Hepatocyte (in vitro differentiated cells): ENCODE measurements around the gene GABBR2. TPM values are rescaled to one million over a fixed set of nuclear protein-coding genes. Genes with fewer than 3 reads are reported as not detected.

Experiments used
- DNase-seq: peaks from one replicate; pipeline ENCODE4 v3.0.0-alpha.2; 2016; ENCODE audit warnings: low spot score
- H2AFZ ChIP-seq: fragments of 200-600 bp; sonication (generic); 2 replicates; pipeline ENCODE4 v1.6.0; 2016; ENCODE audit warnings: antibody characterized with exemption, mild to moderate bottlenecking
- H3K27ac ChIP-seq: fragments of 200-600 bp; sonication (generic); 2 replicates; pipeline ENCODE4 v1.5.1; 2016; ENCODE audit warnings: mild to moderate bottlenecking
- H3K27me3 ChIP-seq: fragments of 200-600 bp; sonication (generic); 2 replicates; pipeline ENCODE4 v1.6.1; 2016
- H3K36me3 ChIP-seq: fragments of 200-600 bp; sonication (generic); replicated peaks from 2 replicates; pipeline ENCODE4 v1.5.1; 2016; ENCODE audit warnings: low read depth; ENCODE audit not compliant: insufficient read depth
- H3K4me1 ChIP-seq: fragments of 200-600 bp; sonication (generic); 2 replicates; pipeline ENCODE4 v1.5.1; 2016; ENCODE audit warnings: mild to moderate bottlenecking, moderate library complexity; ENCODE audit not compliant: insufficient read depth
- H3K4me2 ChIP-seq: fragments of 200-600 bp; sonication (generic); 2 replicates; pipeline ENCODE4 v1.6.0; 2016
- H3K4me3 ChIP-seq: fragments of 200-600 bp; sonication (generic); 2 replicates; pipeline ENCODE4 v1.5.1; 2016; ENCODE audit warnings: mild to moderate bottlenecking
- H3K79me2 ChIP-seq: fragments of 200-600 bp; sonication (generic); 2 replicates; pipeline ENCODE4 v1.6.0; 2017; ENCODE audit warnings: mild to moderate bottlenecking
- H3K9me2 ChIP-seq: fragments of 200-600 bp; sonication (generic); replicated peaks from 2 replicates; pipeline ENCODE4 v1.6.0; 2017; ENCODE audit warnings: mild to moderate bottlenecking; ENCODE audit not compliant: insufficient read depth
- H3K9me3 ChIP-seq: fragments of 200-600 bp; sonication (generic); 2 replicates; pipeline ENCODE4 v1.5.1; 2016; ENCODE audit warnings: low read depth, mild to moderate bottlenecking
- H4K20me1 ChIP-seq: fragments of 200-600 bp; sonication (generic); 2 replicates; pipeline ENCODE4 v1.6.0; 2016; ENCODE audit warnings: mild to moderate bottlenecking; ENCODE audit not compliant: insufficient read depth, poor library complexity, severe bottlenecking
- CTCF ChIP-seq: fragments of 200-600 bp; sonication (generic); IDR thresholded peaks from 2 replicates; pipeline ENCODE4 v1.5.1; 2016; ENCODE audit warnings: antibody characterized with exemption, mild to moderate bottlenecking; ENCODE audit not compliant: poor library complexity
- EZH2 ChIP-seq: fragments of 200-600 bp; sonication (generic); IDR thresholded peaks from 2 replicates; pipeline ENCODE4 v1.6.1; 2016; ENCODE audit warnings: antibody characterized with exemption, mild to moderate bottlenecking, borderline replicate concordance
- EZH2phosphoT487 ChIP-seq: fragments of 200-600 bp; sonication (generic); IDR thresholded peaks from one replicate; pipeline ENCODE4 v1.6.1; 2018; ENCODE audit warnings: antibody characterized with exemption, mild to moderate bottlenecking, low read depth, moderate library complexity; ENCODE audit not compliant: unreplicated experiment, severe bottlenecking
- WGBS: methylation state at CpG from one replicate; pipeline ENCODE4 v1.1.6; 2016; ENCODE audit warnings: low lambda C conversion rate; ENCODE audit errors: missing lambda C conversion rate; 5-methylcytosine and 5-hydroxymethylcytosine counted together
- polyA plus RNA-seq: library from polyadenylated mRNA; unstranded; fragments of >200 nt; fragmentation: Nextera tagmentation; extraction: Ambion mirVana; gene quantifications from 2 replicates; pipeline ENCODE4 v1.2.1, GENCODE V29; 2016
- total RNA-seq: library from RNA; depleted of rRNA; stranded (reverse); fragments of >200 nt; gene quantifications from 2 replicates; pipeline ENCODE4 v1.2.3, GENCODE V29; 2014

Gene GABBR2
- total and polyA plus RNA-seq, 2 experiments from 2014 or later, result 0.20 to 0.28 TPM

- no peak overlapping the region for H3K4me2 ChIP-seq
- H3K27me3 ChIP-seq, result no peaks in the 10 kb centered on the region
- H2AFZ ChIP-seq, result no peak overlapping the region
- no peaks in the 10 kb centered on the region for H3K36me3 ChIP-seq
- H3K4me1 ChIP-seq, result no peaks in the 10 kb centered on the region
- 87% methylated on average over 4 of the region's 4 CpGs for WGBS
- no peak overlapping the region for H3K4me3 ChIP-seq
- H3K9me3 ChIP-seq, result no peaks in the 10 kb centered on the region
- H4K20me1 ChIP-seq, result no peaks in the 10 kb centered on the region
- TF ChIP-seq EZH2, result no peak
- no peak for TF ChIP-seq CTCF
- TF ChIP-seq EZH2phosphoT487, result no peak
- DNase-seq, result no peak
- H3K27ac ChIP-seq, result no peak overlapping the region
- H3K9me2 ChIP-seq, result no peaks in the 10 kb centered on the region
- H3K79me2 ChIP-seq, result no peaks in the 10 kb centered on the region
Measured at GRCh38 chr9:98485706-98486105, 223.0 kb downstream of the GABBR2 start.

- Histone ChIP-seq H2AFZ (no peak overlapping the region), H3K4me3 (no peak overlapping the region), H3K4me2 (no peak overlapping the region), H3K4me1 (no peaks in the 10 kb centered on the region), H3K36me3 (no peaks in the 10 kb centered on the region), H3K79me2 (no peaks in the 10 kb centered on the region), H3K9me3 (no peaks in the 10 kb centered on the region), H4K20me1 (no peaks in the 10 kb centered on the region), H3K27ac (no peak overlapping the region), H3K27me3 (no peaks in the 10 kb centered on the region), H3K9me2 (no peaks in the 10 kb centered on the region)
- DNase-seq, result no peak
- 51% methylated on average over 5 of the region's 5 CpGs for whole genome bisulfite sequencing
- no peak for TF ChIP-seq CTCF
- TF ChIP-seq EZH2, result no peak
- no peak for TF ChIP-seq EZH2phosphoT487
Measured at GRCh38 chr9:98484162-98484561, 224.6 kb downstream of the GABBR2 start.

GRCh38 chr9:98482226-98482625 lies 226.5 kb downstream of the GABBR2 start:
- no peak overlapping the region for H3K4me2 ChIP-seq
- H3K9me2 ChIP-seq, result no peaks in the 10 kb centered on the region
- H3K4me3 ChIP-seq, result no peak overlapping the region
- no peaks in the 10 kb centered on the region for H3K79me2 ChIP-seq
- no peaks in the 10 kb centered on the region for H4K20me1 ChIP-seq
- H3K36me3 ChIP-seq, result no peaks in the 10 kb centered on the region
- no peak for TF ChIP-seq CTCF
- no peak for TF ChIP-seq EZH2phosphoT487
- no peak for TF ChIP-seq EZH2
- DNase-seq, result no peak
- no peak overlapping the region for H3K27ac ChIP-seq
- no peaks in the 10 kb centered on the region for H3K27me3 ChIP-seq
- H2AFZ ChIP-seq, result no peak overlapping the region
- no peaks in the 10 kb centered on the region for H3K9me3 ChIP-seq
- no peaks in the 10 kb centered on the region for H3K4me1 ChIP-seq
- WGBS, result 82% methylated on average over 5 of the region's 5 CpGs

GRCh38 chr9:98481676-98482075 lies 227.1 kb downstream of the GABBR2 start:
- no peaks in the 10 kb centered on the region for H3K79me2 ChIP-seq
- H3K4me1 ChIP-seq, result no peaks in the 10 kb centered on the region
- H3K4me2 ChIP-seq, result no peak overlapping the region
- H2AFZ ChIP-seq, result no peak overlapping the region
- H3K4me3 ChIP-seq, result no peak overlapping the region
- no peaks in the 10 kb centered on the region for H3K9me2 ChIP-seq
- no peaks in the 10 kb centered on the region for H4K20me1 ChIP-seq
- TF ChIP-seq EZH2phosphoT487, result no peak
- TF ChIP-seq CTCF, result no peak
- TF ChIP-seq EZH2, result no peak
- WGBS, result 74% methylated on average over 5 of the region's 5 CpGs
- H3K27ac ChIP-seq, result no peak overlapping the region
- no peaks in the 10 kb centered on the region for H3K9me3 ChIP-seq
- DNase-seq, result no peak
- H3K36me3 ChIP-seq, result no peaks in the 10 kb centered on the region
- no peaks in the 10 kb centered on the region for H3K27me3 ChIP-seq
